Thyroid gland (tissue), 4 donors: ENCODE data around the gene TRIL.

Source experiments
- POLR2A ChIP-seq, 2 donors: fragments of 450-650 bp; IDR thresholded peaks; one replicate each; pipeline ENCODE4 v1.6.1; 2017; ENCODE audit warnings: antibody characterized with exemption in 2 of 2, mild to moderate bottlenecking in 2 of 2, moderate library complexity in 1 of 2
- TF ChIP-seq, protein P1 (sequence below), 6 experiments: fragments of 200-600 bp in 3 of 6; fragments of 450-650 bp in 3 of 6; sonication (generic) in 3 of 6; IDR thresholded peaks; one replicate each; pipeline ENCODE4 v1.5.1; 2016 to 2019; ENCODE audit warnings: antibody characterized with exemption in 6 of 6, mild to moderate bottlenecking in 2 of 6, inconsistent platforms in 1 of 6, moderate library complexity in 1 of 6

DNA sequence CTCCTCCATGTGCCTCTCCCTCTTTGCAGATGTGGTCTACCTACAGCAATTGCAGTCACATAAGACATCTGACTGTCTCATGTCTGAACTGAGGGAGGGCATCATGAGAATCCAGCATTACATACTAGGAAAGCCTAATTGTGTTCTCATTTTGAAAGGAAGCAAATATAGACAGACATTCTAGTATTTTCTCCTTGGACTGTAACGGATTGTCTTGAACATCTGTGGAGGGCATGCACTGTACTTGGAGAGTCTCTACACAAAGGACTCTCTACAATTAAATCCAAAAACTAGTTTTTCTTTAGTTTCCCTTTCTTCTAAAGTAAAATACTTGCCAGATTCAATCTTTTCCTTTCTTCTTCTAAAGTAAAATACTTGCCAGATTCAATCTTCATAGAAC is 34.7 kb upstream of the TRIL start:
- TF ChIP-seq POLR2A (IDR thresholded peaks at IDR 0.05) = no peak
- TF ChIP-seq, protein P1, sequence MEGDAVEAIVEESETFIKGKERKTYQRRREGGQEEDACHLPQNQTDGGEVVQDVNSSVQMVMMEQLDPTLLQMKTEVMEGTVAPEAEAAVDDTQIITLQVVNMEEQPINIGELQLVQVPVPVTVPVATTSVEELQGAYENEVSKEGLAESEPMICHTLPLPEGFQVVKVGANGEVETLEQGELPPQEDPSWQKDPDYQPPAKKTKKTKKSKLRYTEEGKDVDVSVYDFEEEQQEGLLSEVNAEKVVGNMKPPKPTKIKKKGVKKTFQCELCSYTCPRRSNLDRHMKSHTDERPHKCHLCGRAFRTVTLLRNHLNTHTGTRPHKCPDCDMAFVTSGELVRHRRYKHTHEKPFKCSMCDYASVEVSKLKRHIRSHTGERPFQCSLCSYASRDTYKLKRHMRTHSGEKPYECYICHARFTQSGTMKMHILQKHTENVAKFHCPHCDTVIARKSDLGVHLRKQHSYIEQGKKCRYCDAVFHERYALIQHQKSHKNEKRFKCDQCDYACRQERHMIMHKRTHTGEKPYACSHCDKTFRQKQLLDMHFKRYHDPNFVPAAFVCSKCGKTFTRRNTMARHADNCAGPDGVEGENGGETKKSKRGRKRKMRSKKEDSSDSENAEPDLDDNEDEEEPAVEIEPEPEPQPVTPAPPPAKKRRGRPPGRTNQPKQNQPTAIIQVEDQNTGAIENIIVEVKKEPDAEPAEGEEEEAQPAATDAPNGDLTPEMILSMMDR (IDR thresholded peaks at IDR 0.05) = no peak
